HepG2 (cell line): ENCODE measurements around the gene MRFAP1L1. TPM values are rescaled to one million over a fixed set of nuclear protein-coding genes. Genes with fewer than 3 reads are reported as not detected.

Experiments
- BRCA1 ChIP-seq: sonication (generic); formaldehyde crosslinking; IDR thresholded peaks from 2 replicates; pipeline ENCODE4 v1.4.0; 2020; ENCODE audit warnings: missing genetic modification reagents
- FOXC1 ChIP-seq: sonication (generic); formaldehyde crosslinking; IDR thresholded peaks from 2 replicates; pipeline ENCODE4 v1.8.0; 2022; ENCODE audit warnings: mild to moderate bottlenecking, missing genetic modification reagents, borderline replicate concordance
- GPN1 ChIP-seq: sonication (generic); formaldehyde crosslinking; IDR thresholded peaks from 2 replicates; pipeline ENCODE4 v1.5.1; 2020; ENCODE audit warnings: missing genetic modification reagents, borderline replicate concordance
- POLR2G ChIP-seq: fragments of 200-400 bp; formaldehyde crosslinking; IDR thresholded peaks from 2 replicates; pipeline ENCODE4 v1.6.1; 2018; ENCODE audit warnings: mild to moderate bottlenecking, low read depth, low read length, moderate library complexity
- ZFP90 ChIP-seq: sonication (generic); formaldehyde crosslinking; IDR thresholded peaks from 2 replicates; pipeline ENCODE4 v1.8.0; 2022; ENCODE audit warnings: missing genetic modification reagents, mild to moderate bottlenecking, inconsistent platforms, borderline replicate concordance
- ZKSCAN1 ChIP-seq: fragments of 150-350 bp; IDR thresholded peaks from 2 replicates; pipeline ENCODE4 v1.6.1; 2014; ENCODE audit warnings: low read length
- ZNF564 ChIP-seq: sonication (generic); formaldehyde crosslinking; IDR thresholded peaks from 2 replicates; pipeline ENCODE4 v1.8.1; 2023; ENCODE audit warnings: mild to moderate bottlenecking, missing genetic modification reagents
- polyA plus RNA-seq, 8 experiments: library from polyadenylated mRNA; depleted of rRNA in 3 of 8; stranded (reverse) in 7 of 8; unstranded in 1 of 8; fragments of >200 nt; fragmentation: Illumina TruSeq in 4 of 8; extraction: Trizol in 4 of 8; gene quantifications; 2 replicates each; pipeline versions ENCODE4 v1.2.1 to v1.2.3, GENCODE V29; 2011 to 2016; ENCODE audit warnings: low read depth in 4 of 8, missing spikeins in 1 of 8, mixed read lengths in 1 of 8; ENCODE audit not compliant: insufficient read depth in 1 of 8
- total RNA-seq, 5 experiments: library from RNA; depleted of rRNA; stranded (reverse); fragments of >200 nt; fragmentation: Illumina TruSeq; extraction: Trizol; gene quantifications; 2 replicates each; pipeline ENCODE4 v1.2.3, GENCODE V29; 2016; ENCODE audit warnings: low read depth in 1 of 5
- TF ChIP-seq, protein P1 (sequence below): sonication (generic); formaldehyde crosslinking; IDR thresholded peaks from 2 replicates; pipeline ENCODE4 v1.5.1; 2020; ENCODE audit warnings: missing genetic modification reagents, mild to moderate bottlenecking, borderline replicate concordance
- TF ChIP-seq, protein P2 (sequence below): sonication (generic); formaldehyde crosslinking; IDR thresholded peaks from 2 replicates; pipeline ENCODE4 v1.4.0; 2020; ENCODE audit warnings: missing genetic modification reagents
- TF ChIP-seq, protein P3 (sequence below): sonication (generic); formaldehyde crosslinking; IDR thresholded peaks from 2 replicates; pipeline ENCODE4 v1.5.1; 2020; ENCODE audit warnings: mild to moderate bottlenecking, missing genetic modification reagents, moderate library complexity
- TF ChIP-seq, protein P4 (sequence below): sonication (generic); formaldehyde crosslinking; IDR thresholded peaks from 2 replicates; pipeline ENCODE4 v1.4.0; 2020; ENCODE audit warnings: missing genetic modification reagents
- TF ChIP-seq, protein P5 (sequence below): sonication (generic); formaldehyde crosslinking; IDR thresholded peaks from 2 replicates; pipeline ENCODE4 v1.4.0; 2020; ENCODE audit warnings: missing genetic modification reagents
- TF ChIP-seq, protein P6 (sequence below): sonication (generic); formaldehyde crosslinking; IDR thresholded peaks from 2 replicates; pipeline ENCODE4 v1.4.0; 2020; ENCODE audit warnings: missing genetic modification reagents
- TF ChIP-seq, protein P7 (sequence below): sonication (generic); formaldehyde crosslinking; IDR thresholded peaks from 2 replicates; pipeline ENCODE4 v1.8.0; 2022; ENCODE audit warnings: mild to moderate bottlenecking, missing genetic modification reagents, borderline replicate concordance

Gene MRFAP1L1
- total and polyA plus RNA-seq, 2 of the 13 experiments (the other 11 are each of a cell fraction or from before 2014, with no cell fraction given) = 44.8 to 76.6 TPM

DNA sequence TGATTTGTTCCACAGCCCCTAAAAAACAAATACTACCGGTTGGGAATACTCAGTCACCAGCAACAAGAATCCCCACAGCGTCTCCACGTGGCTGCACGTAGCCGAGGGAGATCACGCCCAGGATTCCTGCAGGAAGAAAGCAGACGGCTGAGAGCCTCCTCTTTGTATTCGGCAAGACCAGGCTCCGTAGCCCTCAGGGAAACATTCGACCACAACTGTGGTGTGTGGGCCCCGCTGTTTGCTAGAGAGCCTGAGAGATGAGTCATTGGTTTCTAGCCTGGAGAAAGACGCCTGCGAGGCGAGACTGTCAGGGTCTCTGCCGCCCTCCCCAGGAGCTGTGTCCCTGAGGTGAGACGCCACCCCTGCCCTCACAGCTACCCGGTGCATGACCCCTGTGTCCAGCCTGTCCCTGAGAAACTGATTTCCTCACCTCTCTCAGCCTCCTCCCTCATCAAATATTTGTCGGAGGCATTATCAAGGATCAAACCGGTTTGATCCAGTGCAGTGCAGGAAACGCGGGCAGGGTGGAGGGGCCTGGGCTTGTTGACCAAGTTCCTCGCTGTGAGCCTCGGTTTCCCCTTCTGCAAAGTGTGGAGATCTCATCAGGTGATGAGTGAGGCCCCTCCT is 20.7 kb downstream of the MRFAP1L1 start (continued):
- TF ChIP-seq ZFP90 (CRISPR knock-in tag) = 0 out of 2 replicates have a peak, but pooled peaks have one; percentile 42
- peak; percentile 18; the same call in 1 of the 2 replicates for TF ChIP-seq ZNF564 (CRISPR knock-in tag)
- TF ChIP-seq, protein P1, sequence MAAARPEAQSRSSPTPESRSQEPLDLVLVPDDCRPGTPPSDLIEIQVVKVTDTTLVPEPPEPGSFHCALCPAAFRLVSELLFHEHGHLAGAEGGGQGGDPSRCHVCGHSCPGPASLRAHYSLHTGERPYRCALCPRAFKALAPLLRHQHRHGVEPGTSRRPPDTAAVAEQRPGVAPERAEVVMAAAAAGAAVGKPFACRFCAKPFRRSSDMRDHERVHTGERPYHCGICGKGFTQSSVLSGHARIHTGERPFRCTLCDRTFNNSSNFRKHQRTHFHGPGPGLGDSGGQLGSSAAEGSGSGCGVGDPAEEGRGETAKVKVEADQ (CRISPR knock-in tag) = peak; percentile 22; the same call in 1 of the 2 replicates
- TF ChIP-seq, protein P2, sequence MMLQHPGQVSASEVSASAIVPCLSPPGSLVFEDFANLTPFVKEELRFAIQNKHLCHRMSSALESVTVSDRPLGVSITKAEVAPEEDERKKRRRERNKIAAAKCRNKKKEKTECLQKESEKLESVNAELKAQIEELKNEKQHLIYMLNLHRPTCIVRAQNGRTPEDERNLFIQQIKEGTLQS = peak; percentile 75
- TF ChIP-seq, protein P3, sequence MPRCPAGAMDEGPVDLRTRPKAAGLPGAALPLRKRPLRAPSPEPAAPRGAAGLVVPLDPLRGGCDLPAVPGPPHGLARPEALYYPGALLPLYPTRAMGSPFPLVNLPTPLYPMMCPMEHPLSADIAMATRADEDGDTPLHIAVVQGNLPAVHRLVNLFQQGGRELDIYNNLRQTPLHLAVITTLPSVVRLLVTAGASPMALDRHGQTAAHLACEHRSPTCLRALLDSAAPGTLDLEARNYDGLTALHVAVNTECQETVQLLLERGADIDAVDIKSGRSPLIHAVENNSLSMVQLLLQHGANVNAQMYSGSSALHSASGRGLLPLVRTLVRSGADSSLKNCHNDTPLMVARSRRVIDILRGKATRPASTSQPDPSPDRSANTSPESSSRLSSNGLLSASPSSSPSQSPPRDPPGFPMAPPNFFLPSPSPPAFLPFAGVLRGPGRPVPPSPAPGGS (CRISPR knock-in tag) = 0 out of 2 replicates have a peak, but pooled peaks have one; percentile 52
- TF ChIP-seq, protein P4, sequence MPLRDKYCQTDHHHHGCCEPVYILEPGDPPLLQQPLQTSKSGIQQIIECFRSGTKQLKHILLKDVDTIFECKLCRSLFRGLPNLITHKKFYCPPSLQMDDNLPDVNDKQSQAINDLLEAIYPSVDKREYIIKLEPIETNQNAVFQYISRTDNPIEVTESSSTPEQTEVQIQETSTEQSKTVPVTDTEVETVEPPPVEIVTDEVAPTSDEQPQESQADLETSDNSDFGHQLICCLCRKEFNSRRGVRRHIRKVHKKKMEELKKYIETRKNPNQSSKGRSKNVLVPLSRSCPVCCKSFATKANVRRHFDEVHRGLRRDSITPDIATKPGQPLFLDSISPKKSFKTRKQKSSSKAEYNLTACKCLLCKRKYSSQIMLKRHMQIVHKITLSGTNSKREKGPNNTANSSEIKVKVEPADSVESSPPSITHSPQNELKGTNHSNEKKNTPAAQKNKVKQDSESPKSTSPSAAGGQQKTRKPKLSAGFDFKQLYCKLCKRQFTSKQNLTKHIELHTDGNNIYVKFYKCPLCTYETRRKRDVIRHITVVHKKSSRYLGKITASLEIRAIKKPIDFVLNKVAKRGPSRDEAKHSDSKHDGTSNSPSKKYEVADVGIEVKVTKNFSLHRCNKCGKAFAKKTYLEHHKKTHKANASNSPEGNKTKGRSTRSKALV (CRISPR knock-in tag) = 0 out of 2 replicates have a peak, but pooled peaks have one; percentile 59
- no peak for TF ChIP-seq GPN1
- peak; percentile 12; the same call in 1 of the 2 replicates for TF ChIP-seq POLR2G
- TF ChIP-seq, protein P5, sequence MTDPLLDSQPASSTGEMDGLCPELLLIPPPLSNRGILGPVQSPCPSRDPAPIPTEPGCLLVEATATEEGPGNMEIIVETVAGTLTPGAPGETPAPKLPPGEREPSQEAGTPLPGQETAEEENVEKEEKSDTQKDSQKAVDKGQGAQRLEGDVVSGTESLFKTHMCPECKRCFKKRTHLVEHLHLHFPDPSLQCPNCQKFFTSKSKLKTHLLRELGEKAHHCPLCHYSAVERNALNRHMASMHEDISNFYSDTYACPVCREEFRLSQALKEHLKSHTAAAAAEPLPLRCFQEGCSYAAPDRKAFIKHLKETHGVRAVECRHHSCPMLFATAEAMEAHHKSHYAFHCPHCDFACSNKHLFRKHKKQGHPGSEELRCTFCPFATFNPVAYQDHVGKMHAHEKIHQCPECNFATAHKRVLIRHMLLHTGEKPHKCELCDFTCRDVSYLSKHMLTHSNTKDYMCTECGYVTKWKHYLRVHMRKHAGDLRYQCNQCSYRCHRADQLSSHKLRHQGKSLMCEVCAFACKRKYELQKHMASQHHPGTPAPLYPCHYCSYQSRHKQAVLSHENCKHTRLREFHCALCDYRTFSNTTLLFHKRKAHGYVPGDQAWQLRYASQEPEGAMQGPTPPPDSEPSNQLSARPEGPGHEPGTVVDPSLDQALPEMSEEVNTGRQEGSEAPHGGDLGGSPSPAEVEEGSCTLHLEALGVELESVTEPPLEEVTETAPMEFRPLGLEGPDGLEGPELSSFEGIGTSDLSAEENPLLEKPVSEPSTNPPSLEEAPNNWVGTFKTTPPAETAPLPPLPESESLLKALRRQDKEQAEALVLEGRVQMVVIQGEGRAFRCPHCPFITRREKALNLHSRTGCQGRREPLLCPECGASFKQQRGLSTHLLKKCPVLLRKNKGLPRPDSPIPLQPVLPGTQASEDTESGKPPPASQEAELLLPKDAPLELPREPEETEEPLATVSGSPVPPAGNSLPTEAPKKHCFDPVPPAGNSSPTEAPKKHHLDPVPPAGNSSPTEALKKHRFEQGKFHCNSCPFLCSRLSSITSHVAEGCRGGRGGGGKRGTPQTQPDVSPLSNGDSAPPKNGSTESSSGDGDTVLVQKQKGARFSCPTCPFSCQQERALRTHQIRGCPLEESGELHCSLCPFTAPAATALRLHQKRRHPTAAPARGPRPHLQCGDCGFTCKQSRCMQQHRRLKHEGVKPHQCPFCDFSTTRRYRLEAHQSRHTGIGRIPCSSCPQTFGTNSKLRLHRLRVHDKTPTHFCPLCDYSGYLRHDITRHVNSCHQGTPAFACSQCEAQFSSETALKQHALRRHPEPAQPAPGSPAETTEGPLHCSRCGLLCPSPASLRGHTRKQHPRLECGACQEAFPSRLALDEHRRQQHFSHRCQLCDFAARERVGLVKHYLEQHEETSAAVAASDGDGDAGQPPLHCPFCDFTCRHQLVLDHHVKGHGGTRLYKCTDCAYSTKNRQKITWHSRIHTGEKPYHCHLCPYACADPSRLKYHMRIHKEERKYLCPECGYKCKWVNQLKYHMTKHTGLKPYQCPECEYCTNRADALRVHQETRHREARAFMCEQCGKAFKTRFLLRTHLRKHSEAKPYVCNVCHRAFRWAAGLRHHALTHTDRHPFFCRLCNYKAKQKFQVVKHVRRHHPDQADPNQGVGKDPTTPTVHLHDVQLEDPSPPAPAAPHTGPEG = peak; percentile 43; the same call in 1 of the 2 replicates
- TF ChIP-seq BRCA1 = 0 out of 2 replicates have a peak, but pooled peaks have one; percentile 63
- TF ChIP-seq ZKSCAN1 = no peak
- TF ChIP-seq, protein P6, sequence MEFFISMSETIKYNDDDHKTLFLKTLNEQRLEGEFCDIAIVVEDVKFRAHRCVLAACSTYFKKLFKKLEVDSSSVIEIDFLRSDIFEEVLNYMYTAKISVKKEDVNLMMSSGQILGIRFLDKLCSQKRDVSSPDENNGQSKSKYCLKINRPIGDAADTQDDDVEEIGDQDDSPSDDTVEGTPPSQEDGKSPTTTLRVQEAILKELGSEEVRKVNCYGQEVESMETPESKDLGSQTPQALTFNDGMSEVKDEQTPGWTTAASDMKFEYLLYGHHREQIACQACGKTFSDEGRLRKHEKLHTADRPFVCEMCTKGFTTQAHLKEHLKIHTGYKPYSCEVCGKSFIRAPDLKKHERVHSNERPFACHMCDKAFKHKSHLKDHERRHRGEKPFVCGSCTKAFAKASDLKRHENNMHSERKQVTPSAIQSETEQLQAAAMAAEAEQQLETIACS (CRISPR knock-in tag) = 0 out of 2 replicates have a peak, but pooled peaks have one; percentile 43
- TF ChIP-seq, protein P7, sequence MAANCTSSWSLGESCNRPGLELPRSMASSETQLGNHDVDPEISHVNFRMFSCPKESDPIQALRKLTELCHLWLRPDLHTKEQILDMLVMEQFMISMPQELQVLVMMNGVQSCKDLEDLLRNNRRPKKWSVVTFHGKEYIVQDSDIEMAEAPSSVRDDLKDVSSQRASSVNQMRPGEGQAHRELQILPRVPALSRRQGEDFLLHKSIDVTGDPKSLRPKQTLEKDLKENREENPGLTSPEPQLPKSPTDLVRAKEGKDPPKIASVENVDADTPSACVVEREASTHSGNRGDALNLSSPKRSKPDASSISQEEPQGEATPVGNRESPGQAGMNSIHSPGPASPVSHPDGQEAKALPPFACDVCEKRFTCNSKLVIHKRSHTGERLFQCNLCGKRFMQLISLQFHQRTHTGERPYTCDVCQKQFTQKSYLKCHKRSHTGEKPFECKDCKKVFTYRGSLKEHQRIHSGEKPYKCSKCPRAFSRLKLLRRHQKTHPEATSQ (CRISPR knock-in tag) = no peak
- TF ChIP-seq FOXC1 (CRISPR knock-in tag) = no peak
